B cell (primary cell): ENCODE results near the gene NDUFS5. TPM values are rescaled to one million over a fixed set of nuclear protein-coding genes. Genes with fewer than 3 reads are reported as not detected.
"Not testable (repeated sequence)": the region's sequence is repeated elsewhere in the genome, so short reads cannot be mapped to it uniquely, and the experiment has no call there.

Source experiments
- ATAC-seq: fragments of 200-7000 bp; cut with Tn5 transposase; one replicate; pipeline ENCODE4 v1.10.0; 2021; ENCODE audit warnings: low read depth, mild to moderate bottlenecking, moderate number of reproducible peaks, moderate library complexity
- CTCF ChIA-PET: fragments of 350-600 bp; sonication (Branson Sonifier 250); formaldehyde crosslinking; loops from one replicate; lab custom pipeline; 2021; ENCODE audit warnings: antibody characterized with exemption, inconsistent platforms; lab: Charles Lee
- POLR2A ChIA-PET: fragments of 350-600 bp; sonication (Branson Sonifier 250); formaldehyde crosslinking; loops from one replicate; lab custom pipeline; 2021; ENCODE audit warnings: antibody characterized with exemption; lab: Charles Lee
- DNase-seq: peaks from one replicate; pipeline ENCODE4 v3.0.0; 2013
- H2AFZ ChIP-seq: 2 replicates; pipeline ENCODE4 v1.6.1; 2012; ENCODE audit warnings: mild to moderate bottlenecking, low read depth, low read length; ENCODE audit not compliant: insufficient read depth, poor library complexity, severe bottlenecking
- H3K27ac ChIP-seq, 2 donors: 1 replicate in 1 of 2; 2 replicates in 1 of 2; pipeline ENCODE4 v1.5.1; 2012 to 2013; ENCODE audit warnings: low read length in 2 of 2, mild to moderate bottlenecking in 2 of 2, moderate library complexity in 1 of 2
- H3K27me3 ChIP-seq, 4 experiments: fragments of 200-600 bp in 1 of 4; sonication (generic) in 1 of 4; replicated peaks in 1 of 4; 1 replicate in 2 of 4; 2 replicates in 2 of 4; pipeline versions ENCODE4 v1.6.1 to v1.7.0; 2013 to 2016; ENCODE audit warnings: low read length in 3 of 4, mild to moderate bottlenecking in 2 of 4, mixed read lengths in 1 of 4, moderate library complexity in 1 of 4; ENCODE audit not compliant: insufficient read depth in 4 of 4, control insufficient read depth in 3 of 4; ENCODE audit errors: control extremely low read depth in 1 of 4
- H3K36me3 ChIP-seq, 2 experiments: replicated peaks in 1 of 2; 1 replicate in 1 of 2; 2 replicates in 1 of 2; pipeline versions ENCODE4 v1.6.1 to v1.7.1; 2013; ENCODE audit warnings: low read length in 1 of 2; ENCODE audit not compliant: insufficient read depth in 2 of 2, control insufficient read depth in 1 of 2; ENCODE audit errors: control extremely low read depth in 1 of 2, extremely low read depth in 1 of 2
- H3K4me1 ChIP-seq, 2 donors: fragments of 200-600 bp in 1 of 2; sonication (generic) in 1 of 2; 1 replicate in 1 of 2; 2 replicates in 1 of 2; pipeline versions ENCODE4 v1.5.1 to v1.6.1; 2013 to 2017; ENCODE audit warnings: low read length in 2 of 2; ENCODE audit not compliant: control insufficient read depth in 2 of 2, insufficient read depth in 2 of 2
- H3K4me2 ChIP-seq: replicated peaks from 2 replicates; pipeline ENCODE3; 2012; ENCODE audit warnings: mild to moderate bottlenecking, low read depth, low read length; ENCODE audit not compliant: poor library complexity, severe bottlenecking
- H3K4me3 ChIP-seq, 5 experiments: fragments of 200-600 bp in 1 of 5; sonication (generic) in 1 of 5; 1 replicate in 3 of 5; 2 replicates in 2 of 5; pipeline versions ENCODE4 v1.5.1 to v1.7.0; 2011 to 2016; ENCODE audit warnings: low read length in 4 of 5, mild to moderate bottlenecking in 4 of 5, low read depth in 2 of 5, control low read depth in 1 of 5, moderate library complexity in 1 of 5; ENCODE audit not compliant: insufficient read depth in 1 of 5; ENCODE audit errors: control extremely low read depth in 1 of 5, extremely low read depth in 1 of 5
- H3K79me2 ChIP-seq: fragments of 200-600 bp; sonication (generic); one replicate; pipeline ENCODE4 v1.6.0; 2016; ENCODE audit warnings: low read length; ENCODE audit not compliant: control insufficient read depth, insufficient read depth
- H3K9ac ChIP-seq: fragments of 200-600 bp; sonication (generic); 2 replicates; pipeline ENCODE4 v1.6.1; 2017; ENCODE audit warnings: mild to moderate bottlenecking, low read length, moderate library complexity
- H3K9me3 ChIP-seq, 3 donors: one replicate each; pipeline versions ENCODE4 v1.6.1 to v1.7.1; 2013; ENCODE audit warnings: low read length in 2 of 3; ENCODE audit not compliant: control insufficient read depth in 2 of 3, insufficient read depth in 1 of 3; ENCODE audit errors: control extremely low read depth in 1 of 3
- H4K20me1 ChIP-seq: 2 replicates; pipeline ENCODE4 v1.6.0; 2012; ENCODE audit warnings: mild to moderate bottlenecking, low read length; ENCODE audit not compliant: insufficient read depth, control insufficient read depth, poor library complexity, severe bottlenecking
- H3K27ac Mint-ChIP-seq: one replicate; pipeline ENCODE4 v1.8.0; 2021; ENCODE audit warnings: mixed read lengths
- H3K27me3 Mint-ChIP-seq: one replicate; pipeline ENCODE4 v1.8.0; 2021; ENCODE audit warnings: mixed read lengths
- H3K4me1 Mint-ChIP-seq: one replicate; pipeline ENCODE4 v1.8.0; 2021; ENCODE audit warnings: mixed read lengths
- H3K4me3 Mint-ChIP-seq: one replicate; pipeline ENCODE4 v1.8.0; 2021; ENCODE audit warnings: mixed read lengths
- H3K9me3 Mint-ChIP-seq: one replicate; pipeline ENCODE4 v1.8.0; 2022; ENCODE audit warnings: mixed read lengths; ENCODE audit not compliant: insufficient read depth
- EZH2 ChIP-seq: IDR thresholded peaks from 2 replicates; pipeline ENCODE4 v1.6.1; 2012; ENCODE audit warnings: borderline replicate concordance, low read depth, mild to moderate bottlenecking, moderate library complexity, low read length; ENCODE audit not compliant: insufficient read depth, poor library complexity, severe bottlenecking
- WGBS: methylation state at CpG from one replicate; pipeline ENCODE4 v1.1.5; 2013; ENCODE audit warnings: missing lambda C conversion rate; ENCODE audit not compliant: insufficient coverage; 5-methylcytosine and 5-hydroxymethylcytosine counted together
- intact Hi-C: fragments of 100-400 bp; cut with micrococcal nuclease; formaldehyde crosslinking; loops from one replicate; pipeline ENCODE4 v1.10.0; 2022
- polyA plus RNA-seq: library from polyadenylated mRNA; depleted of rRNA; stranded (reverse); fragments of >200 nt; gene quantifications from 2 replicates; pipeline ENCODE4 v1.2.3, GENCODE V29; 2012
- total RNA-seq, 2 donors: library from RNA; stranded (reverse); fragments of 120-200 nt in 1 of 2; gene quantifications; 1 replicate in 1 of 2; 2 replicates in 1 of 2; pipeline versions ENCODE4 v1.2.3 to v1.2.4, GENCODE V29; 2013 to 2022
- TF ChIP-seq, protein P1 (sequence below): fragments of 200-600 bp; IDR thresholded peaks from one replicate; pipeline ENCODE4 v1.8.0; 2022; ENCODE audit warnings: antibody characterized with exemption, mild to moderate bottlenecking

NDUFS5 gene
- total and polyA plus RNA-seq, 2 donors (not counting 1 experiment from before 2014, with no cell fraction given): 55.8 to 85.5 TPM

DNA sequence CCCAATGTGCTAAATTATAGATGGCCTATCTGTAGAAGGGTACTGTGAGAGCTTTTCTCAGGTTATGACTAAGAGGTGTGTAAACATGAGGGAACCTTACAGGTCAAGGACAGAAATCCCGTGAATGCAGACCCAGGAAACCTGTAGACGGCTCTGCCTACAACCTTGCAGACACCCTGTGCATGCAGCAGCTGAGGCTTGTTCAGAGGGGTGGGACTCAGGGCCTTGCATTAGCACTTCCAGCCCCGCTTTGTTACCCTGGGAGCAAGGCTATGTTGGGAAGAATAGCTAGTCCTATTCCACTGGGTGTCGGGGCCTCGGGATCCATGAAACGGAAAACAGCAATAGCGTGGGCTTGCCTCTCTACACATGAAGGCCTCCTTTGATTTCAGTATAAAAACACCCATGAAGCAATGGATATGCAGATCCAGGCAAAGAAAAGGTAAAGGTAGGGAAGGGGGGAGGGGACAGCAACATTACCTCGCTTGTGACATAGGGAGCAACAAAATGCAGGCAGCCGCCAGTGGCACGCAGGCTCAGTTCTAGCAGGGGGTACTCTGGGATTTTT lies 9.5 kb upstream of the NDUFS5 start:
- TF ChIP-seq, protein P1, sequence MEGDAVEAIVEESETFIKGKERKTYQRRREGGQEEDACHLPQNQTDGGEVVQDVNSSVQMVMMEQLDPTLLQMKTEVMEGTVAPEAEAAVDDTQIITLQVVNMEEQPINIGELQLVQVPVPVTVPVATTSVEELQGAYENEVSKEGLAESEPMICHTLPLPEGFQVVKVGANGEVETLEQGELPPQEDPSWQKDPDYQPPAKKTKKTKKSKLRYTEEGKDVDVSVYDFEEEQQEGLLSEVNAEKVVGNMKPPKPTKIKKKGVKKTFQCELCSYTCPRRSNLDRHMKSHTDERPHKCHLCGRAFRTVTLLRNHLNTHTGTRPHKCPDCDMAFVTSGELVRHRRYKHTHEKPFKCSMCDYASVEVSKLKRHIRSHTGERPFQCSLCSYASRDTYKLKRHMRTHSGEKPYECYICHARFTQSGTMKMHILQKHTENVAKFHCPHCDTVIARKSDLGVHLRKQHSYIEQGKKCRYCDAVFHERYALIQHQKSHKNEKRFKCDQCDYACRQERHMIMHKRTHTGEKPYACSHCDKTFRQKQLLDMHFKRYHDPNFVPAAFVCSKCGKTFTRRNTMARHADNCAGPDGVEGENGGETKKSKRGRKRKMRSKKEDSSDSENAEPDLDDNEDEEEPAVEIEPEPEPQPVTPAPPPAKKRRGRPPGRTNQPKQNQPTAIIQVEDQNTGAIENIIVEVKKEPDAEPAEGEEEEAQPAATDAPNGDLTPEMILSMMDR: no peak
- H3K27ac Mint-ChIP-seq: no peak overlapping the region
- Histone ChIP-seq H3K9ac (no peak overlapping the region), H3K27me3 (no peaks in the 10 kb centered on the region), H4K20me1 (no peaks in the 10 kb centered on the region), H3K4me3 (no peak overlapping the region), H3K27ac (no peak overlapping the region), H3K79me2 (no peaks in the 10 kb centered on the region), H3K4me1 (no peaks in the 10 kb centered on the region), H3K36me3 (peaks cover 0 to 2% of the 10 kb centered on the region in 2 experiments), H2AFZ (no peak overlapping the region), H3K4me2 (no peak overlapping the region), H3K9me3 (no peaks in the 10 kb centered on the region)
- no peak for ATAC-seq
- intact Hi-C loops: no loop called here
- no peaks in the 10 kb centered on the region for H3K9me3 Mint-ChIP-seq
- 94% methylated on average over 4 of the region's 10 CpGs for WGBS
- DNase-seq: no peak
- no peaks in the 10 kb centered on the region for H3K27me3 Mint-ChIP-seq
- no peaks in the 10 kb centered on the region for H3K4me1 Mint-ChIP-seq
- H3K4me3 Mint-ChIP-seq: no peak overlapping the region
- ChIA-PET CTCF (no interaction called here), POLR2A (no interaction called here)

DNA sequence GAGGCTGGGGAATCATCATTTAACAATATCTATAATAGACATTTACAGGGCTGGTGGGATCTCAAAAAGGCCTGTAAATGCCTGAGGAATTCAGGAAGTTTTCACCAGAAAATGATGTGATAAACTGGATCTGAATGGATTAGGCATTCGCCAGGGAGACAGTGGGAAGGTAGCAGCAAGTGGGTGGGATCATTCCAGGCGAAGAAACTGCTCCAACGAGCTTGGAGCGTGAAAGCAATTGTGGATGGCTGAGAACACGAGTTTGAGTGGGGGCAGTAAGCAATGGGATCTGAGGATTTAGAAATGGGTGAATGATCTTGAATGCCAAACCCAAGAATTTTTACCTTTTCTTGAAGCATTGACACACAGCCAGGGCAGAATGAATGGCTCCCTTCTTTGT lies 8.9 kb upstream of the NDUFS5 start:
- no peak for DNase-seq
- intact Hi-C loops: no loop called here
- H3K9me3 Mint-ChIP-seq: no peaks in the 10 kb centered on the region
- Histone ChIP-seq H3K4me3 (no peak overlapping the region), H3K36me3 (peaks cover 0 to 2% of the 10 kb centered on the region in 2 experiments), H3K27me3 (no peaks in the 10 kb centered on the region), H4K20me1 (no peaks in the 10 kb centered on the region), H3K79me2 (no peaks in the 10 kb centered on the region), H3K4me1 (no peaks in the 10 kb centered on the region), H3K9me3 (no peaks in the 10 kb centered on the region), H3K4me2 (no peak overlapping the region), H3K27ac (no peak overlapping the region), H2AFZ (no peak overlapping the region), H3K9ac (no peak overlapping the region)
- no peaks in the 10 kb centered on the region for H3K4me1 Mint-ChIP-seq
- TF ChIP-seq EZH2: no peak
- TF ChIP-seq, protein P1: no peak
- no peaks in the 10 kb centered on the region for H3K27me3 Mint-ChIP-seq
- H3K4me3 Mint-ChIP-seq: no peak overlapping the region
- no peak overlapping the region for H3K27ac Mint-ChIP-seq
- ChIA-PET POLR2A (no interaction called here), CTCF (no interaction called here)
- ATAC-seq: no peak
- 96% methylated on average over 5 of the region's 5 CpGs for WGBS

DNA sequence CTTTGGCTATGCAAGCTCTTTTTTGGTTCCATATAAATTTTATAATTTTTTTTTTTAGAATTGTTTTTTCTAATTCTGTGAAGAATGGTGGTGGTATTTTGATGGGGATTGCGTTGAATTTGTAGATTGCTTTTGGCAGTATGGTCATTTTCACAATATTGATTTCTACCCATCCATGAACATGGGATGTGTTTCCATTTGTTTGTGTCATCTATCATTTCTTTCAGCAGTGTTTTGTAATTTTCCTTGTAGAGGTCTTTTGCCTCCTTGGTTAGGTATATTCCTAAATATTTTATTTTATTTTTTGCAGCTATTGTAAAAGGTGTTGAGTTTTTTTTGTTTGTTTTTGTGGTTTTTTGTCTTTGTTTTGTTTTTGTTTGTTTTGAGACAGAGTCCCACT lies 5.7 kb upstream of the NDUFS5 start:
- H3K27me3 ChIP-seq, H3K4me1 ChIP-seq, H3K4me2 ChIP-seq, H3K36me3 ChIP-seq, H3K27me3 Mint-ChIP-seq, CTCF ChIA-PET, H3K79me2 ChIP-seq, H3K9me3 ChIP-seq, POLR2A ChIA-PET, H3K4me3 ChIP-seq, H3K4me3 Mint-ChIP-seq, H2AFZ ChIP-seq, H3K9ac ChIP-seq, H3K27ac ChIP-seq, ATAC-seq, H3K27ac Mint-ChIP-seq, H3K9me3 Mint-ChIP-seq, H4K20me1 ChIP-seq, H3K4me1 Mint-ChIP-seq, DNase-seq: not testable (repeated sequence)
- WGBS: no CpG with 5 or more reads among the region's 1 CpG
- intact Hi-C loops: loop anchor here (10.0 kb wide), 1 partner anchor 84 kb away; no protein-coding TSS in a partner anchor
